GM10847 (cell line): ENCODE results near the gene MRPS12.

Source experiments
- POLR2A ChIP-seq: IDR thresholded peaks from 2 replicates; pipeline ENCODE4 v1.6.1; 2011; ENCODE audit not compliant: insufficient read length; ENCODE audit errors: extremely low read depth

Gene MRPS12

DNA sequence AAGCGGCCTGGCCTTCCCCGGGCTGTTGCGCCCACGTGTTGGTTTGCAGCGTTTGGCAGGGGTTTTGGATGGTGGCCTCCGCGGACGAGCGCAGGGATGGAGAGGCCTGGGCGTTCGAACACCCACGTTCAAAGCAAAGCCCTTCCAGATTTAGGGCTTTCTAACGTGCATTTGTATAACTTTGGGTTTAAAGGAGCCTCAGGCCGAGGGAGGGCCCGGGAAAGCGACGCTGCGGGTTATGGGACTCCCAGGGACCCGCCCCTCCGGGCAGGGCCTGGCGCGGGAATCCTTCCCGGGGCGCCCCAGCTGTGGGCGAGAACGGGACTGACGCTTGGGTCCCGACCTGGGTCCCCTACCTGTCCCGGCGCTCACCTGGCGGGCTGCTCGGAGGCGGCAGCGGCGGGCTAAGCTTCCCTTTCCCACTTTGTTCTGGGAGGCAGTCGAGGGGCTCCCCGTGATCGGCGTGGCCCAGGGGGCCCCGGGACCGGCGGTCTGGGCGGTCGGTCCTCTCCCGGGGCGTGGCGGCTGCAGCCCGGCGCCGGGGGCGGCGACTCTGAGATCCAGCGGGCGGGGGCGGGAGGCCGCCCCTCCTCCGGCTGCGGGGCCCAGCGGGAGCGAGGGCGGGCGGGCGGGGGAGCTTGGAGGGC lies 44.6 kb downstream of the MRPS12 start, which contains the start of gene FBXO17:
Gene FBXO17, minus strand, starts transcription at position 529 of the 647 bp plus-strand sequence. CDS start 25,423 bp downstream, outside the sequence.
- no peak for TF ChIP-seq POLR2A

DNA sequence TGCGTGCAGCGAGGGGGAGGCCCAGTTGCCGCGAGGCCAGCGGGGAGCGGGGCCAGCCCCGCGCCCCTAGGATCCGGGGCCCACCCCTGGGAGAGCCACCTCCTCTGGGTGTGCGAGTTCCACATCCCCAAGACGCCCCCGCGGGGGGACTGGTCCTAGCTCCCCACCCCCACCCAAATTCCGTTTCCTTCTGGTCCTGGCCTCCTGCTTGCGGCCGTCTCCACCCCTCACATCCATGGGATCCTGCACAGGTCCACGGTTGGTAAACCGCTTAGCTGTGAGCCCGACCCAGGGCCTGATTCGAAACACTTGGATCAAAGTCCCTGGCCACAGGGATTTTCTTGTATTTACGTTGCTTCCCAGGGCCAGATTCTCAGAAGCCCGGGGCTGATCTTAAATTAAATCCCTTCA lies 45.1 kb downstream of the MRPS12 start:
- TF ChIP-seq POLR2A, result no peak

DNA sequence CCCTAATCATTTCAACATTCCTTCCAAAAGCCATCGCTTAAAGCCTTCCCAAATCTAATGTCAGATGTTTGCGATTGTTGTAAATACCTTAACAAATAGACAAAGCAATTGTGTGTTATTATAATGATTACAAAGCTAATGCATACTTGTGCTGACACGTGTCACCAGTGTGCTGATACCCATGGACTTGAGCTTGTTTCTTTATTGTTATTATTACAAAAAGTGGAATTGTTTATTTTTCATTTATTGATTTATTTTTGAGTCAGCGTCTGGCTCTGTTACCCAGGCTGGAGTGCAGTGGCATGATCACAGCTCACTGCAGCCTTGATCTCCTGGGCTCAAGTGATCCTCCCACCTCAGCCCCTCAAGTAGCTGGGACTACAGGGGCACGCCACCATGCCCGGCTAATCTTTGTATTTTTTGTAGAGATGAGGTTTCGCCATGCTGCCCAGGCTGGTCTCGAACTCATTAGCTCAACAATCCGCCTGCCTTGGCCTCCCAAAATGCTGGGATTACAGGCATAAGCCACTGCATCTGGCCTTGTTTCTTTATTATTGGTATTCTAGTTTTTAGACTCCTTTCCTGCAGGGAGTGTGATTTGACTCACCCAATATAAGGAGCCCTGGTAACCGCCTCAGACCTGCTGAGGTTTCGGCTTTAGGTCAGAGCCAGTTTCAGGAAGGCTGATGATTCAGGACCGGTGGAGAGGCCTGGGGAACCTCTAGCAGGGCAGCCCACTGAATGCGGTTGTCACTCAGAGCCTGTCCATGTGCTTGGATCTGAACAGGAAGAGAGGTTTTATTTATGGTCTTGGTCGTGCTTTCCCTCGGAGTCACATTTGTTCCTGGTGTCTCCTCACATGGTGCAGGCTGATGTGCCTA lies 46.9 kb downstream of the MRPS12 start:
- TF ChIP-seq POLR2A, result no peak

DNA sequence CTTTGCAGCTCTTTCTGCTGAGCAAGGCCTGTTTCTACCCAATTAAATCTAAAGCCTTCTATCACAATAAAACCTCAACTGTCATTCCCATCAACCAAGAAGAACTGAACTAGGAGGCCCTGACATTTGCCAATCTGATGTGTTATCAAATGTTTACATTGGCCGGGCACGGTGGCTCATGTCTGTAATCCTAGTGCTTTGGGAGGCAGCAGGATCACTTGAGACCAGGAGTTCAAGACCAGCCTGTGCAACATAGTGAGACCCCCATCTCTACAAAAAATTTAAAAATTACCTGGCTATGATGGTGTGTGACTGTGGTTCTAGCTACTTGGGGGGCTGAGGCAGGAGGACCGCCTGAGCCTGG lies 47.6 kb downstream of the MRPS12 start:
- no peak for TF ChIP-seq POLR2A

DNA sequence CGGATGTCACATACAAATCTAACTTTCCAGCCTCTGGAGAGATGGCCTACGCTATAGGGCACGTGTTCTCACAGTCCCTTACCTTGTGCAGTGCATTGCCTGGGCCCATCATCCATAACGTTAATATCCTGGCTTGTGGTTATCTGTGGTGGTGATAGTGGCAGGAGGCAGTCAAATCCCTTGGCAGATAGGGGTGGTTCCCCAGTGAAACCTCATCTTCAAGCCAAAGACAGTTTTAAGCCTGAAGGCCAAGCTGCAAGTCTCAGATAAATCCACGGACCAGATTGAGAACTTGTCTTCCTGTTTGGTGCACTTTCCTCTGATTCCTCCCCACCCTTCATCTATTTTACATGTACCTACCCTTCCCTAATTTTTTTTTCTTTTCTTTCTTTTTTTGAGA lies 49.1 kb downstream of the MRPS12 start:
- TF ChIP-seq POLR2A, result no peak

DNA sequence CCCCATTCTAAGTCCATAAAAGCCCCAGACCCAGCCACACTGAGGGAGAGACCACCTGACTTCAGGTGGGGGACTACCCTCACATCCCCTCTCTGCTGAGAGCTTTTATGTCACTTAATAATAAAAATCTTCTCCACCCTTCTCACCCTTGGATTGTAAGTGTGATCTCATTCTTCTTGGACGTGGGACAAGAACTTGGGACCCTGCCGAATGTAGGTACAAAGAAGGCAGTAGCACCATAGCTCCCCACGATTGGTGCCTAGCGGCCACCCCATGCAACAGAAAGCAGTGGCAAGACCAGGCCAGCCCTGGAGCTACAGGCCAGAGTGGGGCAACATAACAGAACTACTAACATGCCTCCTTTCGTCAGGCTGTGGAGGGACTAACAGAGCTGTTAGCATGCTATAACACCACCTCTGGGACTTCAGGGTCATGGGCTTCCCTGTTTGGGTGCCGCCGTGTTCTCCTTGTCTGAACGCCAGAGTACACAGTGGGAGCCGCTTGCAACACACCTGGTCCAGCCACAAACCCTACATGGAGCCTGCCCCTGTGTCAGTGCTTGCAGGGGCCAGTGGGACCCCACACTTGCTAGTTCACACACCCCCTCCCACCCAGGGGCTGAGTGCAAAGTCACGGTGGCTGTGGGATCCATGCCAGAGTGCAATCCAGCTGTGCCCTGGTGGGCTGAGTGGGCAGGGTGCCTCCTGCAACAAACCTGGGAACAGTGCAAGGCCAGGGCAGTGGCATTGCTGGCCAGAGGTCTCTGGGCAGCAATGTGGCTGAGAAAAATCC lies 50.0 kb downstream of the MRPS12 start:
- no peak for TF ChIP-seq POLR2A
